PC-9 (cell line): ENCODE results near the gene IL1RAPL1. TPM values are rescaled to one million over a fixed set of nuclear protein-coding genes. Genes with fewer than 3 reads are reported as not detected.

Source experiments
- BruUV-seq: library from RNA; stranded (reverse); fragments of 400-500 nt; replicated peaks from 2 replicates; lab custom pipeline; 2021; lab: Mats Ljungman, UMichigan
- CTCF ChIA-PET: fragments of 300-600 bp; sonication (Branson Sonifier 250); formaldehyde crosslinking; loops from one replicate; lab custom pipeline; 2022; ENCODE audit warnings: antibody characterized with exemption; lab: Charles Lee
- POLR2A ChIA-PET: fragments of 300-600 bp; sonication (Branson Sonifier 250); formaldehyde crosslinking; loops from one replicate; lab custom pipeline; 2022; ENCODE audit warnings: antibody characterized with exemption; ENCODE audit not compliant: unreplicated experiment; lab: Charles Lee
- DNase-seq, 2 experiments: peaks; one replicate each; pipeline versions ENCODE4 v3.0.0 to v3.0.0-alpha.2; 2015 to 2022; ENCODE audit warnings: mixed read lengths in 1 of 2
- H2AFZ ChIP-seq: fragments of 200-600 bp; sonication (generic); 2 replicates; pipeline ENCODE4 v1.8.1; 2017; ENCODE audit warnings: antibody characterized with exemption
- H3F3A ChIP-seq: fragments of 200-600 bp; sonication (generic); 2 replicates; pipeline ENCODE4 v1.8.1; 2017; ENCODE audit warnings: antibody characterized with exemption, mild to moderate bottlenecking, low read depth; ENCODE audit not compliant: insufficient read depth
- H3K27ac ChIP-seq: fragments of 200-600 bp; sonication (generic); 2 replicates; pipeline ENCODE4 v1.6.1; 2016; ENCODE audit warnings: mixed run types
- H3K27me3 ChIP-seq: fragments of 200-600 bp; sonication (generic); 2 replicates; pipeline ENCODE4 v1.6.1; 2016; ENCODE audit warnings: low read depth, mixed run types; ENCODE audit not compliant: insufficient read depth
- H3K36me3 ChIP-seq: fragments of 200-600 bp; sonication (generic); 2 replicates; pipeline ENCODE4 v1.6.1; 2016; ENCODE audit warnings: low read depth, mixed run types
- H3K4me1 ChIP-seq: fragments of 200-600 bp; sonication (generic); replicated peaks from 2 replicates; pipeline ENCODE4 v1.6.1; 2016; ENCODE audit warnings: mixed run types; ENCODE audit not compliant: insufficient read depth
- H3K4me2 ChIP-seq: fragments of 200-600 bp; sonication (generic); 2 replicates; pipeline ENCODE4 v1.6.1; 2017; ENCODE audit warnings: mixed run types
- H3K4me3 ChIP-seq: fragments of 200-600 bp; sonication (generic); 2 replicates; pipeline ENCODE4 v1.6.1; 2016; ENCODE audit warnings: mixed run types
- H3K79me2 ChIP-seq: fragments of 200-600 bp; sonication (generic); 2 replicates; pipeline ENCODE4 v1.6.1; 2017; ENCODE audit warnings: low read depth, mixed run types
- H3K9me2 ChIP-seq: fragments of 200-600 bp; sonication (generic); 2 replicates; pipeline ENCODE4 v1.8.1; 2017; ENCODE audit warnings: mild to moderate bottlenecking; ENCODE audit not compliant: insufficient read depth
- H3K9me3 ChIP-seq: fragments of 200-600 bp; sonication (generic); 2 replicates; pipeline ENCODE4 v1.8.1; 2016; ENCODE audit warnings: low read depth; ENCODE audit not compliant: insufficient read depth
- H4K20me1 ChIP-seq: fragments of 200-600 bp; sonication (generic); 2 replicates; pipeline ENCODE4 v1.8.1; 2017; ENCODE audit not compliant: insufficient read depth
- EZH2 ChIP-seq: fragments of 200-600 bp; sonication (generic); IDR thresholded peaks from 2 replicates; pipeline ENCODE4 v1.8.0; 2017; ENCODE audit warnings: antibody characterized with exemption, low read depth
- intact Hi-C: fragments of 100-400 bp; cut with micrococcal nuclease; formaldehyde crosslinking; loops from one replicate; pipeline ENCODE4 v1.10.0; 2022; ENCODE audit not compliant: unreplicated experiment
- total RNA-seq: library from RNA; stranded (reverse); gene quantifications from 2 replicates; pipeline ENCODE4 v1.2.3, GENCODE V29; 2021
- TF ChIP-seq, protein P1 (sequence below): fragments of 200-600 bp; sonication (generic); conservative IDR thresholded peaks from 2 replicates; pipeline ENCODE4 v1.6.1; 2017; ENCODE audit warnings: mixed run types, antibody characterized with exemption, mild to moderate bottlenecking, moderate library complexity

The IL1RAPL1 gene
- total RNA-seq, 1 experiment from 2014 or later: 0.26 TPM

DNA sequence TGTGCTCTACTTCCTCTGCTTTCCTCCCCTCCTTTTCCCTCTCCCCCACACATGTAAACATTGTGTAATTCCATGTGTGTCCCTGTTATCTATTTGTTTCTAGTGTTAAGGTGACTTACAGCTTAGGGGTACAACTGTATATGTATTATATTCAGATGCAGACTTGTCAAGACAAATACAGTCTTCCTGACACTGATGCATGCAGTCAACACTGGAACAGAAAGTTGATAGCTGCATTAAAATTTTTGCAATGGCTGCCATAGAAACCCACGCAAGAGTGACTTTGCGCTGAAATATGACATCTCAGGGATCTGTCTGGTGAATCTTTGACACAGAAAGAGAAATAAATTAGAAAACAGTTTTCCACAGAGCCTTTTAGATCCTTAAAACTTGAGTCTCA lies 656.7 kb downstream of the IL1RAPL1 start:
- no peaks in the 10 kb centered on the region for H3K36me3 ChIP-seq
- no peak overlapping the region for H3K27ac ChIP-seq
- H3F3A ChIP-seq: no peaks in the 10 kb centered on the region
- DNase-seq: no peak
- no peak overlapping the region for H2AFZ ChIP-seq
- no peaks in the 10 kb centered on the region for H3K79me2 ChIP-seq
- H3K4me3 ChIP-seq: no peak overlapping the region
- no peaks in the 10 kb centered on the region for H4K20me1 ChIP-seq
- H3K27me3 ChIP-seq: no peaks in the 10 kb centered on the region
- BruUV-seq: no TSS peak
- H3K4me1 ChIP-seq: no peaks in the 10 kb centered on the region
- TF ChIP-seq EZH2: no peak
- TF ChIP-seq, protein P1, sequence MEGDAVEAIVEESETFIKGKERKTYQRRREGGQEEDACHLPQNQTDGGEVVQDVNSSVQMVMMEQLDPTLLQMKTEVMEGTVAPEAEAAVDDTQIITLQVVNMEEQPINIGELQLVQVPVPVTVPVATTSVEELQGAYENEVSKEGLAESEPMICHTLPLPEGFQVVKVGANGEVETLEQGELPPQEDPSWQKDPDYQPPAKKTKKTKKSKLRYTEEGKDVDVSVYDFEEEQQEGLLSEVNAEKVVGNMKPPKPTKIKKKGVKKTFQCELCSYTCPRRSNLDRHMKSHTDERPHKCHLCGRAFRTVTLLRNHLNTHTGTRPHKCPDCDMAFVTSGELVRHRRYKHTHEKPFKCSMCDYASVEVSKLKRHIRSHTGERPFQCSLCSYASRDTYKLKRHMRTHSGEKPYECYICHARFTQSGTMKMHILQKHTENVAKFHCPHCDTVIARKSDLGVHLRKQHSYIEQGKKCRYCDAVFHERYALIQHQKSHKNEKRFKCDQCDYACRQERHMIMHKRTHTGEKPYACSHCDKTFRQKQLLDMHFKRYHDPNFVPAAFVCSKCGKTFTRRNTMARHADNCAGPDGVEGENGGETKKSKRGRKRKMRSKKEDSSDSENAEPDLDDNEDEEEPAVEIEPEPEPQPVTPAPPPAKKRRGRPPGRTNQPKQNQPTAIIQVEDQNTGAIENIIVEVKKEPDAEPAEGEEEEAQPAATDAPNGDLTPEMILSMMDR: no peak
- H3K9me3 ChIP-seq: no peaks in the 10 kb centered on the region
- H3K4me2 ChIP-seq: no peak overlapping the region
- no peaks in the 10 kb centered on the region for H3K9me2 ChIP-seq
- ChIA-PET POLR2A (no interaction called here), CTCF (no interaction called here)
- intact Hi-C loops: no loop called here

DNA sequence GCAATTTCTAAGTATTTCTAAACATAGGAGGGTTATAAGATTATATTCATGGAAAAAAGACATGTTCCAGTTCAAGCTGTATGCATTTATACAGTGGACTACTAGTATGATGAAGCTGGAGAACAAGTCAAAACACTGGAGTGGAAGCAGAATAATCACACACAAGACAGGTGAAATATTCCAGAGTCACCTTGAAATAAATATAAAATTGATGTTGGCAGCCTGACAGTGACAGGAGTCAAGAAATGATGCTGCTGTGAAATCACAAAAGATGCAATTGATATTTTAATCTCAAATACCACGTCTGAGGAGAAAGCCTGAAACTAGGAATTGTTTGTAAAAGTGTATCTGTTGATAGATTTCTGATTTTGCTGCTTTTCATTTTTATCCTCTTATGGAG lies 667.3 kb downstream of the IL1RAPL1 start:
- POLR2A ChIA-PET: no interaction called here
- Histone ChIP-seq H3K4me3 (no peak overlapping the region), H3K9me3 (no peaks in the 10 kb centered on the region), H2AFZ (no peak overlapping the region; the same call in 1 of the 2 replicates), H3K27me3 (no peaks in the 10 kb centered on the region), H3K36me3 (no peaks in the 10 kb centered on the region), H3K79me2 (no peaks in the 10 kb centered on the region), H3K4me1 (no peaks in the 10 kb centered on the region), H4K20me1 (no peaks in the 10 kb centered on the region), H3K27ac (no peak overlapping the region), H3K4me2 (no peak overlapping the region), H3F3A (no peaks in the 10 kb centered on the region), H3K9me2 (no peaks in the 10 kb centered on the region)
- no TSS peak for BruUV-seq
- intact Hi-C loops: no loop called here
- no peak for DNase-seq
- CTCF ChIA-PET: no interaction called here
- TF ChIP-seq, protein P1: no peak
- no peak for TF ChIP-seq EZH2

DNA sequence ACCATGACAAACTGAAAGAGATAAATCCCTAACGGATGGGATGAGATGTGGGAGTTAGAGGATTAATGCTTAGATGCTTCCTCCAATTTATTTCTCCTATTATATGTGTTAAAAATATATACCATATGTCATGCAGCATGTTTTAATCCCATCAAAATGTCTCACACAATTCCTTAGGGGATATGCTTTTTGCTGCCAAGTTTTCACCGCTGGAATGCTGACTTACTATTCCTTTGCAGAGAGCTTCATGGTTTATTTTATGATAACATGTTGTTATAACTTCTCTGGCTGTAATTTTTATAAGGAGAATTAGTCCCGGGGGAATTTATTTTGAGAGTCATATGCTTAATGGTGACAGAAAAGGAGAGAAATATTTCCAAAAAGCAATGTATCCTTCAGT lies 670.3 kb downstream of the IL1RAPL1 start:
- no peaks in the 10 kb centered on the region for H3K4me1 ChIP-seq
- ChIA-PET POLR2A (no interaction called here), CTCF (no interaction called here)
- H3K27me3 ChIP-seq: no peaks in the 10 kb centered on the region
- no peak overlapping the region for H2AFZ ChIP-seq
- no peak overlapping the region for H3K27ac ChIP-seq
- H3F3A ChIP-seq: no peaks in the 10 kb centered on the region
- no peaks in the 10 kb centered on the region for H4K20me1 ChIP-seq
- no peaks in the 10 kb centered on the region for H3K9me3 ChIP-seq
- no peak for DNase-seq
- TF ChIP-seq, protein P1: no peak
- no peak for TF ChIP-seq EZH2
- no peaks in the 10 kb centered on the region for H3K36me3 ChIP-seq
- H3K4me2 ChIP-seq: no peak overlapping the region
- BruUV-seq: no TSS peak
- H3K9me2 ChIP-seq: no peaks in the 10 kb centered on the region
- no peak overlapping the region for H3K4me3 ChIP-seq
- intact Hi-C loops: no loop called here
- no peaks in the 10 kb centered on the region for H3K79me2 ChIP-seq
